DND-41 (cell line): Measurements from ENCODE around the gene PRPSAP1.
A peak's percentile ranks its signal among the peaks of the same experiment; 100 is the strongest.

Experiments used
- ATAC-seq: fragments of 200-7000 bp; cut with Tn5 transposase; 3 replicates; pipeline ENCODE4 v1.9.1; 2021; ENCODE audit warnings: low read depth; ENCODE audit not compliant: insufficient read depth
- DNase-seq: peaks from one replicate; pipeline ENCODE4 v3.0.0-alpha.2; 2020
- H2AFZ ChIP-seq: 2 replicates; pipeline ENCODE4 v1.6.0; 2012; ENCODE audit warnings: low read depth, low read length
- H3K27ac ChIP-seq: 2 replicates; pipeline ENCODE4 v1.5.1; 2012; ENCODE audit warnings: low read length, inconsistent platforms
- H3K27me3 ChIP-seq: fragments of 200-600 bp; sonication (generic); 2 replicates; pipeline ENCODE4 v1.6.0; 2012; ENCODE audit warnings: low read length, mild to moderate bottlenecking, inconsistent platforms; ENCODE audit not compliant: insufficient read depth, poor library complexity
- H3K36me3 ChIP-seq: 2 replicates; pipeline ENCODE4 v1.5.1; 2012; ENCODE audit warnings: low read length, inconsistent platforms; ENCODE audit not compliant: insufficient read depth
- H3K4me1 ChIP-seq: 2 replicates; pipeline ENCODE4 v1.5.1; 2012; ENCODE audit warnings: mild to moderate bottlenecking, low read length; ENCODE audit not compliant: insufficient read depth
- H3K4me2 ChIP-seq: 2 replicates; pipeline ENCODE4 v1.6.0; 2012; ENCODE audit warnings: mild to moderate bottlenecking, moderate library complexity, low read length, inconsistent platforms; ENCODE audit not compliant: insufficient read depth
- H3K4me3 ChIP-seq, 2 experiments: fragments of 200-600 bp in 1 of 2; shearing (Covaris generic) in 1 of 2; 2 replicates each; pipeline ENCODE4 v1.5.1; 2012 to 2016; ENCODE audit warnings: inconsistent platforms in 2 of 2, low read length in 2 of 2, mild to moderate bottlenecking in 2 of 2, low read depth in 1 of 2, moderate library complexity in 1 of 2
- H3K79me2 ChIP-seq: 2 replicates; pipeline ENCODE4 v1.6.0; 2012; ENCODE audit warnings: low read length, inconsistent platforms; ENCODE audit not compliant: insufficient read depth
- H3K9ac ChIP-seq: 2 replicates; pipeline ENCODE4 v1.6.0; 2012; ENCODE audit warnings: low read depth, mild to moderate bottlenecking, inconsistent platforms, low read length, moderate library complexity
- H3K9me3 ChIP-seq: 2 replicates; pipeline ENCODE4 v1.5.1; 2012; ENCODE audit warnings: low read length, moderate library complexity, mild to moderate bottlenecking, inconsistent platforms; ENCODE audit not compliant: insufficient read depth, severe bottlenecking
- H4K20me1 ChIP-seq: 2 replicates; pipeline ENCODE4 v1.6.0; 2012; ENCODE audit warnings: low read length; ENCODE audit not compliant: insufficient read depth
- EZH2 ChIP-seq: IDR thresholded peaks from 3 replicates; pipeline ENCODE4 v1.6.1; 2012; ENCODE audit warnings: borderline replicate concordance, low read depth, mild to moderate bottlenecking, moderate library complexity, low read length, inconsistent platforms; ENCODE audit not compliant: severe bottlenecking
- TF ChIP-seq, protein P1 (sequence below): IDR thresholded peaks from 2 replicates; pipeline ENCODE4 v1.5.1; 2012; ENCODE audit warnings: borderline replicate concordance, low read length, moderate library complexity, mild to moderate bottlenecking; ENCODE audit not compliant: poor library complexity, severe bottlenecking; ENCODE audit errors: extremely low read depth

The PRPSAP1 gene

GRCh38 chr17:76353599-76354316 is at the start of gene PRPSAP1:
TSS of gene PRPSAP1 (minus strand) at chr17:76353916. CDS start at chr17:76353703, 213 bp downstream.
- peaks cover under 1% of the 10 kb centered on the region for H3K36me3 ChIP-seq
- ATAC-seq: peak; percentile 93
- peak within 1 kb of the TSS; percentile 86 to 97 for H3K4me3 ChIP-seq
- peak within 1 kb of the TSS; percentile 60 for H3K9ac ChIP-seq
- H3K4me2 ChIP-seq: peak within 1 kb of the TSS; percentile 92
- H3K4me1 ChIP-seq: peaks cover 34% of the 10 kb centered on the region
- H4K20me1 ChIP-seq: no peaks in the 10 kb centered on the region; the same call in 1 of the 2 replicates
- peak; percentile 88 for DNase-seq
- H3K79me2 ChIP-seq: peaks cover 28% of the 10 kb centered on the region
- H3K27me3 ChIP-seq: no peaks in the 10 kb centered on the region
- H3K9me3 ChIP-seq: no peaks in the 10 kb centered on the region
- peak within 1 kb of the TSS; percentile 90 for H3K27ac ChIP-seq
- no peak for TF ChIP-seq EZH2
- TF ChIP-seq, protein P1, sequence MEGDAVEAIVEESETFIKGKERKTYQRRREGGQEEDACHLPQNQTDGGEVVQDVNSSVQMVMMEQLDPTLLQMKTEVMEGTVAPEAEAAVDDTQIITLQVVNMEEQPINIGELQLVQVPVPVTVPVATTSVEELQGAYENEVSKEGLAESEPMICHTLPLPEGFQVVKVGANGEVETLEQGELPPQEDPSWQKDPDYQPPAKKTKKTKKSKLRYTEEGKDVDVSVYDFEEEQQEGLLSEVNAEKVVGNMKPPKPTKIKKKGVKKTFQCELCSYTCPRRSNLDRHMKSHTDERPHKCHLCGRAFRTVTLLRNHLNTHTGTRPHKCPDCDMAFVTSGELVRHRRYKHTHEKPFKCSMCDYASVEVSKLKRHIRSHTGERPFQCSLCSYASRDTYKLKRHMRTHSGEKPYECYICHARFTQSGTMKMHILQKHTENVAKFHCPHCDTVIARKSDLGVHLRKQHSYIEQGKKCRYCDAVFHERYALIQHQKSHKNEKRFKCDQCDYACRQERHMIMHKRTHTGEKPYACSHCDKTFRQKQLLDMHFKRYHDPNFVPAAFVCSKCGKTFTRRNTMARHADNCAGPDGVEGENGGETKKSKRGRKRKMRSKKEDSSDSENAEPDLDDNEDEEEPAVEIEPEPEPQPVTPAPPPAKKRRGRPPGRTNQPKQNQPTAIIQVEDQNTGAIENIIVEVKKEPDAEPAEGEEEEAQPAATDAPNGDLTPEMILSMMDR: no peak
- H2AFZ ChIP-seq: peak within 1 kb of the TSS; percentile 81

GRCh38 chr17:76402711-76403110 is 49.0 kb upstream of the PRPSAP1 start:
- DNase-seq: no peak
- no peaks in the 10 kb centered on the region for H3K27me3 ChIP-seq
- H3K79me2 ChIP-seq: peaks cover 13% of the 10 kb centered on the region
- no peak overlapping the region for H3K4me3 ChIP-seq
- ATAC-seq: no peak
- no peaks in the 10 kb centered on the region for H3K4me1 ChIP-seq
- no peak overlapping the region for H3K4me2 ChIP-seq
- peaks cover 37% of the 10 kb centered on the region for H4K20me1 ChIP-seq
- no peak overlapping the region for H3K27ac ChIP-seq
- H3K9ac ChIP-seq: no peak overlapping the region
- TF ChIP-seq, protein P1: no peak
- TF ChIP-seq EZH2: no peak
- H3K9me3 ChIP-seq: no peaks in the 10 kb centered on the region
- peaks cover 87% of the 10 kb centered on the region for H3K36me3 ChIP-seq
- no peak overlapping the region for H2AFZ ChIP-seq

- Histone ChIP-seq H3K4me2 (no peak overlapping the region), H3K4me1 (no peaks in the 10 kb centered on the region), H3K9ac (no peak overlapping the region), H2AFZ (no peak overlapping the region), H3K36me3 (peaks cover 89% of the 10 kb centered on the region), H3K4me3 (no peak overlapping the region), H4K20me1 (peaks cover 14% of the 10 kb centered on the region), H3K79me2 (no peaks in the 10 kb centered on the region), H3K9me3 (no peaks in the 10 kb centered on the region), H3K27me3 (no peaks in the 10 kb centered on the region), H3K27ac (no peak overlapping the region)
- TF ChIP-seq, protein P1: no peak
- no peak for TF ChIP-seq EZH2
- DNase-seq (no peak), ATAC-seq (no peak)
Measured at GRCh38 chr17:76399175-76400172, 45.8 kb upstream of the PRPSAP1 start.
